GM19397 (cell line): ENCODE results near the gene CLBA1.

ENCODE experiments used
- ATAC-seq: cut with Tn5 transposase; IDR thresholded peaks from one replicate; pipeline ENCODE4 v1.9.1; 2021; ENCODE audit warnings: mild to moderate bottlenecking, moderate library complexity; ENCODE audit not compliant: unreplicated experiment

The CLBA1 gene

DNA sequence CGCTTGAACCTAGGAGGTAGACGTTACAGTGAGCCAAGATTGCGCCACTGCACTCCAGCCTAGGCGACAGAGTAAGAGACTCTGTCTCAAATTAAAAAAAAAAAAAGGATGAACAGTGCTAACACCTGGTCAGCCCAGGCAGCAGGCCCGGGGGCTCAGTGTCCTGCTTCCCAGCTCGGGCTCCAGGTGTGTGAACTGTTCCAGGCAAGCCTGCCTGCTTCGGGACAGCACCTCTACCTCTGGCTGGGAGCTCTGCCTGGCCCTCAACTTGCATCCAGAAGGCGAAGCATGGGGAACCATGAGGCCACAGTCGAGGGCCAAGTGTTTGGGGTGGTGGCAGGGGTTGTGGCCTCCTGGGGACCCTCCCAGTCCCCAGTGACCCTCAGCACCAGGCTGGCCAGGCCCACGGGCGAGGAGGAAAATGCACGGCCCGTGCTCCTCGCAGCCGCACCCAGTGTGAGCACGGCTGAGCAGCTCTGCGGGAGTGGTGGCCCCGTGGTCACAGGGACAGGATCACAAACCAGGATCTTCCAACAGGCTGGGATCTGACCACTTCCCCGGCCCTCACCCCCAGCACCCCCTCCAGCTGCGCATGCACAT lies 19.8 kb downstream of the CLBA1 start:
- ATAC-seq, result no peak

DNA sequence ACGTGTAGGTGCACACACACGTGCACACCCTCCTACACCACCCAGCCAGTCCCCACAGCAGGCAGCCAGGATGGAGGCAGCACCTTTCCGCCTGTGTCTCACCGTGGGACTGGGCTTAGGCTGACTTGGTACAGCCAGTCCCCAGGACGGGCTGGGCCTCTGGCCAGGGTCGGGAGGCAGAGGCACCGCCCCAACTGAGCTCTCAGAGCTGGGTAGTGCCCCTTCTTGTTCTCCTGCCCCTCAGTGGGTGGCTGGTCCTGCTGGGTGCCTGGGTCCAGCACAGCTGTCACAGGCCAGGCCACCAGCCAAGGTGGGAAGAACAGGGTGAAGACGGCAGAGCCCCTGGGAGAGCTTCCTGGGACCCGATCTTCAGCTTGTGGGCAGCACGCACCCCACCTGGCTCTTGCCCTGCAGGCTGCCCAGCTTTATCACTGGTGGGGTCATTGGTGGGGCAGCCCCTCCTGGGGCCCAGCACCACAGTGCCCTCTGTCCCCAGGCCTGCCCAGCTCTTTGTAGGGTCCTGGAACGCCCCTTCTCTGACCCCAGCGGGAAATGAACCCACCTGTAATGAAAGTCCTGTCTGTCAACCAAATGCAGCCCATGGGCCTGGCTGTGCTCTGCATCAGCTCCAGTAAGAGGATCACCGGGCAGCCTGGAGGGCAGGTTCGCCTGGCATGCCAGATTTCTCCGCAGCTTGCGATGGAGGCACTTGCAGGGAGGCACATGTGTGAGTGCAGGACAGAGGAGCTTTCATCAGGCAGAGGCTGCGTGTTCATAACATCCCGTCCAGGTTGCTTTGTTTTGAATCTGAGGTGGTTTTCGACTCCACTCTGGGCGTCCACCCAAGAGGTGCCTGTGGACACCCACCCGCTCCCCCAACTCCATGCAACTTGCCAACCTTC lies 20.6 kb downstream of the CLBA1 start:
- no peak for ATAC-seq

DNA sequence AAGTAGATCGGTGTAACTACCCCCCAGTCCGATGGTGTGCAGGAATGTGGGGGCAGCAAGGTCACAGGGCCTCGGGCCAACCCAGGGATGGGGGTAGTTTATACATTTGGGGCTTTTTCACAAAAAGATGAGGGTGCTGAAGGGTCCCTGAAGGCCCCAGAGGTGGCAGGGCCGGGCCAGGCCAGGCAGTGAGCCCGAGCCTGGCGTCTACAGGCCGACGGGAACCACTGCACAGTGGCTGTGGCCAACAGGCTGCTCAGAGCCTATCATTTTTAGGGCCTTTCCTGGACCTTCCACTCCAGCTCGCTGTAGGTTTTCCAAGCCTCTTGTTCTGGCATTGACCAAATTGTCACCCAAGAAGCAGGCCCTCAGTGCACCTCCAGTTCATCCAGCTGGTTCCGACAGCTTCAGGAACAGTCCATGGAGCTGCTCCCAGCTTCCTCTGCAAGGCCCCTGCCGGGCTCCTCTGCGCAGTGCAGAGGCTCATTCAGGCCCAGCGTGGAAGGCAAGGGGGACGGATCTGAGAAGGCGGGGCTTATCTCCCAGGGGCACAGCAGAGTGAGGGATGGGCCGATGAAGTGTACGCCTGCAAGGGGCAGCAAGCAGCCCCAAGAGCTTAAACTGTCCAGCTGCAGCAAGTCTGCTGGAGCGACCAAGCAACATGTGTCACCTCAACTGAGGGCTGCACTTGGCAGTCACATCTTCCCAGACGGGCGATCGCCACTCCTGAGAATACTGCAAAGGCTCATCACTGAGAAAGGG lies 21.4 kb downstream of the CLBA1 start:
- no peak for ATAC-seq

DNA sequence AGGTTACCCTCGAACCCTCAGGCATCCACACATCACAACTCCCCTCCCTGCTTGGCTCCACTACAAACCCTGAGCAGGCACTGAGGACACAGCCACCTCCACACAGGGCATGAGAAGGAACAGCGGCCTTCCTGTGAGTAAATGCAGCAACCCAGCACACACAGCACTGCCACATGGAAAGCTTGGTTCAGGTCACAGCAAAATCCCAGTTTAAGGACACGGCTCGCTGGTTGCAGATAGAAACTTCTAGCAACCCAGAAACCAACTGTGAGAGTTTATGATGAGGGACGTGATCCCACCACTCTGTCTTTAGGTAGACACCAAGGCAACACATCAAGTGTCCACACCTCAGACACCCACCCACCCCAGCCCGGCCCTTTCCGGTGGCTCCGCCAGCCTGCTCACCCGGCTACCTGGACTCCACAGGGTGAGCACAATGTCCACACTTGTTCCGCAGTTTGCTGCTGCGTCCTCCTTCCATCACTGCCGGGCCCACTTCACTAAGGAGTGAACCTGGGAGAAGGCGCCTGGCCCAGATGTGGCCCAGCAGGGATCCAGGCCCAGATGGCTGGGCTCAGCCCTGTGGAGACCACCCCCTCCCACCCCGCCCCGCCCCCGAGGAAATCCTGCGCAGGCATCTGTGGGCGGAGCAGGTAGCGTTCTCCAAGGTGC lies 22.1 kb downstream of the CLBA1 start:
- ATAC-seq, result no peak

DNA sequence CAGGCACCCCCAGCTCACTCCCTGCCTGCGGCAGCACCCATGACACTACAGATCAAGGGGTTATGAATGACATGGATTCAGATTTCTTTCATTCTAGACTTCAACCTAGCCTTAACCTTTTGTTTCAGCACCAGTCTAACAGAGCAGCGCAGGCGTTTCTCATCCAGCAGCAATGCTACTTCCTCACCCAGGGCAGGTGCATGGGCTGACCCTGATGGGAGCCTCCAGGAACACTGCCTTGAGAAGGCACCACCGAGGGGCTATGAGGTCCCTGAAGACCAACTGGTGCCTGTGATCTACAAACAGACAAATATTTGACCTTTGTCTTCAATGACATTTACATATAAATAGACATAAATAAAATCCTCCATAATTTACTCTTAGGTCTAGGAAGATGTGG lies 24.5 kb downstream of the CLBA1 start:
- no peak for ATAC-seq

DNA sequence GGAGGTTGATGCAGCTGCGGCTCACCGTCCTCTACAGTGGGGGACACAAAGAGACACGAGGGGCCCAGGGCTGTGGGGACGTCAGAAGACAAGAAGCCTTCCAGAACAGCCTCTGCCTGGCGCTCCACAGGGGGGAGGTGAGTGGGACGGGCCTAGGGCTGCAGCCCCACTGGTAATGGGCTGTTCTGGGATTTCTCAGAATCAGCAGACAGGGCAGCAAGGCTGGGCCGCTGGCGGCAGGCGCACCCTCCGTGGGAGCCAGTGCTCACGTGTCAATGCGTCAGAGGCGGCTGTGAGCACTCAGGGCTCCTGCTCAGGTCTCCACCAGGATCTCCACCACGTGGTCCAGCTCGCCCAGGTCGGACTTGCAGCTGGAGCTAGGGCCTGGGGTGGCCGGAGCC lies 25.3 kb downstream of the CLBA1 start:
- no peak for ATAC-seq

DNA sequence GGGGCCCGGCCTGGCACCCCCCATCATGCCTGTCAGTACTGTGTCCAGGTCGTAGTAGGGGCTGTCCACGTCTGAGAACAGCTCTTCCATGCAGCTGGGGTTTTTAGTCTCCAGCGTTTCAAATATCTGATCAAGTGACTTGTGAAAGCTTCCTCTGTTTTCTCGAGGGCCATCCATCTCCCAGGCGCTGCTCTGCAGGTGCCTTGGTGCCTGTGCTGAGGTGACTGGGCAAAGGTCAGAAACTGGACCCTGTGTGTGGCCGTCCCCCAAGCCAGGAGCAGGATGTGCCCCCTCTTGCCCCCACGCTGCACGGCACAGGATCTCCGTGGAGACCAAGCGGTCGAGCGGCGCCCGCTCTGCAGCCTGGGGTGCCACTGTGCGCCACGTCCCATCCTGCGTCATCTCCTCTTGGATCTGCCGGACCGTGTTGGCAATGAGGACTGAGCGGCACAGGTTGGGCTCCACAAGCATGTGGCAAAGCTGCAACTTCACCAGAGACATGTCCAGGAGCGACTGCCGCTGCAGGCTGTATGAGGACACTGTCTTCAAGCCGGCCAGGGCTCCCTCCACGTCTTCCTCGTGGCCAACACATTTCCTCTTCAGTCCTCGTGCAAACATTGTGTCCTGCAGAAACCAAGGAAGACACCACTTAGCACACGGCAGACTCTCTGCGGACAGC lies 25.9 kb downstream of the CLBA1 start:
- ATAC-seq, result no peak

DNA sequence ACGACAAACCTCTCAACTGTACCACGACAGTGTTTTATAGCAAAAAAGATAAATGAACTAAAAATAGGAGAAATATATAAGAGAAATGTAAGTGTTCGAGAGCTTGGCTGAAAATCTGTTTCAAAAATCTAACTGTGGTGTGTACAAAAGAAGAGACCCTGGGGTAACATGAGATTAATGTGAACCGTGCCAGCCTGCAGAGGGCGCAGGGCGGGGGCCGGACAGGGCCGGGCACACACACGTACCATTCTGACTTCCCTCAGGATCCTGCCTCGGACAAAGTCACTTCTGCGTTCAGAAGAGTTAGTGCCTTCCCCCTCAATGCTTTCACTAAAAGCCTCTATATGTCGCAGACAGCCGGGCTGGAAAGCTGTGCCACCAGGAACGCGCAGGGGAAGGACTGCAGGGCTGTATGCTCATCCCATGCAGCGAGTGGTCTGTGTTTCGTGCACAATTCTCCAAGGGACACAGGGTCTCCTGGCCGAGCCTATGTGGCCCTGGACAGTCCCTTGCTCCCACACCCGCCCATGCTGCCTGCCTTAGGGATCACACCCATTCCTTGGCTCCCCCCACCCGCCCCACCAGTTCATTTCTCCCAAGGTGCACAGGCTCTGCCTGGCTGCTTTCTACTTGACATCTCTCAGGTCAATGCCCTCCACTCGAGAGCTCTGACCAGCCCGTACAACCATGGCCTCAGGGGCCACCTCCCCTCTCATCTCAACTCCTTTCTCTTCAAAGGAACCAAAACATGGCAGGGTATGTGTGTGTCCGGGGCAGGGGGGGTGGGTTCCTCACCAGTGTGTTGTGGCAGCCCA lies 26.8 kb downstream of the CLBA1 start:
- no peak for ATAC-seq

DNA sequence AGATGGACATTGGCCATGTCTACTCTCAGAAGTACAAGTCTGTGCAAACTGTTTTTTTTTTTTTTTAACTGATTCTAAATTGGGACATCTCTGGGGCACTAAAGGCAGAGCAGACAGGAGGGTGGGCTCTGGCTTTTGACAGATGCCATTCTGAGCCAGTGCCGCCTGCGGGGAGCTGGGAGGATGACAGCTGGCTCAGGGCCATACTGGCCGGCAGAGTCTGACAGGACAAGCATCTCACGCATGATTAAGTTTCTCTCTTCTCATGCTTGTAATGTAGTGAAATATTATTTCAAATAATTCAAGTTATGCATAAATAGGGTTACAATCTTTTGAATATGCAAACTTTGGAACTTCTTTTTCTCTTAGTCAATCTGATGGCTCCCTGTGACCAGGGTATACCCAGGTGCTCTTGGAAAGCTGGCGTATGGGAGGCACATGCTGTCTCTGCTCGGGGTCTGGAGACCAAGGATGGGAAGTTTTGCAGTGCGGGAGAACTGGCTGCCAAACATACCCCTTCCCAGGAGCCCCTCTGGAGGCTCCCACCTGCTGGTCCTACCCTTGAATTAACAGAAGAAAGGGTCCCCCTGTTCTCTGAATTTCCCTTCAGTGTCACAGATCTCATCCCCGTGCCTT lies 27.7 kb downstream of the CLBA1 start:
- no peak for ATAC-seq

DNA sequence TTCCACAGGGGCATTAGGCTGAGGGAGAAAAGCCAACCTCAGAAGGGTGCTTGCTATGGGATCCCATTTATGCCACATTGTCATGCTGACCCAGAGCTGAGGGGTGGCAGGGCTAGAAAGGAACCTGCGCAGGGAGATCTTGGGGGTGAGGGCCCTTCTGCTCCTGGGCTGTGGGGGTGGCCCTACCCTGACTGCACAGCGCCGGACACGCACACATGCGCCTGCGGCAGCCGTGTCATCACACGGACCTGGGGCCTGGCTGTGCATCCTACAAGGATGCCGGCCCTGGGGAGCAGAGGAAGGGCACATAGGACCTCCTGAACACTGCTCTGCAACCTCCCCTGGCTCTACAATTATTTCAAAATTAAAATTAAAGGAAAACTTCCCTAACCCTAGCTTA lies 28.4 kb downstream of the CLBA1 start:
- no peak for ATAC-seq

DNA sequence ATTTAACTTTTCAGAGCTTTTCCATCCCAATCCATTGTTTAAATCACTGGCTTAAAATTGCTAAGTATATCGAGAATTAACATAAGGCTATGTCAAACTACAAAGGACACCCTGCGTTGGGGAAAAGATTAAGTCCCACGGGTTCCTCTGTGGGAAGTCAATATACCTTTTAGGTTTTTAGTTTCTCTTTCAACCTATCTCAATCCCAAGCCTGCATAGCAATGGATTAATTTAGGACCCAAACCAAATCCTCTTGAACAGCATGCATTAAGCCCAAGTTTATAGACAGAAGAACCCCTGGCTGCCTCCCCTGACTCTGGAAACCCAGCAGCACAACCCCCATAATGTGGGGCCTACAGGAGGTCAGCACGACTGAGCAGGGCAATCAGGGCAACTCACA lies 29.0 kb downstream of the CLBA1 start:
- ATAC-seq, result no peak

DNA sequence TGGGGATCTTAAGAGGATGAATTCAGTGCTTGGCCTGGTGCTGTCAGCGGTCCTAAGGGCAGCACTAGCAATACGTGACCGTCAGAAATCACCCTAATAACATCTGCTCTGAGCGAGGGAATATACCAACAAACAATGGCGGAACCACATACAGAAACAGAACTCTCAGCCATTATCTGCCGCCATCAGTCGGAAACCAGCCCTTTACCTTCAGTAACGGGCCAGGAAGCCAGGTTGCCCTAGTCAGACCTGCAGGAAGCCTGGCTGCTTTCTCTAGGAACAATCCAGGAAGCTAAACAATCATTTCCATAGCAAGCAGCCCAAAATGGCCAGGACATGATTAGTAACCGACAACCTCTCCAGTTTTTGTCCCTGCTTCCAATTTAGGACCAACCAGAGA lies 29.7 kb downstream of the CLBA1 start:
- ATAC-seq, result no peak

DNA sequence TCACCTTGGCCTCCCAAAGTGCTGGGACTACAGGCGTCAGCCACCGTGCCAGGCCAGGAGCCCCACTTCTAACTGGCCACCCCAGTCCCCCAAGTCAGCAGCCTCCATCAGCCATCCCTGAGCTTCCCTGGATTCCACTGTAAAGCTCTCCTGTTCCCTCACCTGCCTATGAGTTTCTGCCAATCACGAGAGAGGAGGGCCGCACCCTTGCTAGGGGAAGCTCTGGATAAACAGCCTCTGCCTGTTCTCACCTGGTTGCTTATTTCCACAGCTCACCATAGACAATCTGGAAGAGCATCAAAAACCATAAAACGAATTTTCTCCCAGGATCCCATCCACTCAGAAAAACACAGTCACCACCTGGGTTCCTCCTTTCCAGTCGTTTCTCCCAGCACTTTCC lies 30.3 kb downstream of the CLBA1 start:
- ATAC-seq, result no peak

DNA sequence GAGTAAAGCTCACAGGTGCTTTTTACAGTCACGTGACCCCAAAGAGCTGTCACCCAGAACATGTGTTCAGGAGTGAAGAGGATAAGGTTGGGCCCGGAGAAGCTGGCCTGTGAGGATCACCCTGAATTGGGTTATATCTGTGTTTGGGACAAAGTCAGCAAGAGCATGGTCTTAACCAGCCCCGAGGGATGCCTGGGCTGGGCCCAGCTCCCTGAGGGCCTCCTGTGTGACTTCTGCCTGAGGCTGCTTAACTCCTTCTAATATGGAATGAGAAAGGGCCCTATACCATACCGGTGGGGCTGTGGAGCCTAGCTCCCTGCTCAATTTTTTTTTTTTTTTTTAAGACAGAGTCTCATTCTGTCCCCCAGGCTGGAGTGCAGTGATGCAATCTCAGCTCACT lies 32.8 kb downstream of the CLBA1 start:
- no peak for ATAC-seq

DNA sequence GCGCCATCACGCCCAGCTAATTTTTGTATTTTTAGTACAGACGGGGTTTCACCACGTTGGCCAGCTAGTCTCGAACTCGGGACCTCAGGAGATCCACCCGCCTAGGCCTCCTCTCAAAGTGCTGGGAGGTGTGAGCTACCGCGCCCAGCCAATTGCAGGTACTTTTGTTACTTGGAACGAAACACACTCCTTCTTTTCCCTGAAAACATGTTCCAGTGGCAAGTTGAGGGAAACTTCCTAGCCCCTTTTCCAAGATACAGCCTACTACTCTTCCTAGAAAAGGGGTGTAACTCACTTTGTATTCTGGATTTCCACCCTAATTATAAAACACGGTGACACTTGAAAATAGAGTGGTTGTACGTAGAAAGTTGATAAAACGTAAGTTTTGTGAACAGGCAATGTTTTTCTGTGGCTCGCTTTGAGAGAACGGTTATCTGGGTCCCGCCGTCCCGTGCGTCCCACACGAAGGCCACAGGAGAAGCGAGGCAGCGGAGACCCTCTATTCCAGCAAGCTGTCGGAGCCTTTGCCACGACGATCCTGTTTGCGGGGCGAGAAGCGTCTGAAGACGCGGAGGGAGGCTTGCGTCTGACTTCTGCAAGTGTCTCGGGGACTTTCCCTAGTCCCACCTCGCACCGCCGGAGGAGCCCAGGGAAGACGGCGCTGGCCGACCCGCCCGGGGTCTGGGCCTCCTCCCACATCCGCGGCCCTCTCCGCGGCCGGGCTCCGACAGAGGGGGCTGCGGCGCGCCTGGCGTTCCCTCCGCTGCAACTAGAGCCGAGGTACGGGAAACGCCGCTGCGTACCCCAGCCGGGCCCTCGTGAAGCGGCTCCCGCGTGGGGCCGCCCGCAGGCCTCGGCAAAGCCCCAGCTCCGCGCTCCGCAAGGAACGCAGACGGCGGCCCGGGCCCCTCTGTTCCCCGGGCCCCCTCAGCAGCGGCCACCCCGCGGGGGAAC lies 34.5 kb downstream of the CLBA1 start:
- peak; percentile 28 for ATAC-seq

DNA sequence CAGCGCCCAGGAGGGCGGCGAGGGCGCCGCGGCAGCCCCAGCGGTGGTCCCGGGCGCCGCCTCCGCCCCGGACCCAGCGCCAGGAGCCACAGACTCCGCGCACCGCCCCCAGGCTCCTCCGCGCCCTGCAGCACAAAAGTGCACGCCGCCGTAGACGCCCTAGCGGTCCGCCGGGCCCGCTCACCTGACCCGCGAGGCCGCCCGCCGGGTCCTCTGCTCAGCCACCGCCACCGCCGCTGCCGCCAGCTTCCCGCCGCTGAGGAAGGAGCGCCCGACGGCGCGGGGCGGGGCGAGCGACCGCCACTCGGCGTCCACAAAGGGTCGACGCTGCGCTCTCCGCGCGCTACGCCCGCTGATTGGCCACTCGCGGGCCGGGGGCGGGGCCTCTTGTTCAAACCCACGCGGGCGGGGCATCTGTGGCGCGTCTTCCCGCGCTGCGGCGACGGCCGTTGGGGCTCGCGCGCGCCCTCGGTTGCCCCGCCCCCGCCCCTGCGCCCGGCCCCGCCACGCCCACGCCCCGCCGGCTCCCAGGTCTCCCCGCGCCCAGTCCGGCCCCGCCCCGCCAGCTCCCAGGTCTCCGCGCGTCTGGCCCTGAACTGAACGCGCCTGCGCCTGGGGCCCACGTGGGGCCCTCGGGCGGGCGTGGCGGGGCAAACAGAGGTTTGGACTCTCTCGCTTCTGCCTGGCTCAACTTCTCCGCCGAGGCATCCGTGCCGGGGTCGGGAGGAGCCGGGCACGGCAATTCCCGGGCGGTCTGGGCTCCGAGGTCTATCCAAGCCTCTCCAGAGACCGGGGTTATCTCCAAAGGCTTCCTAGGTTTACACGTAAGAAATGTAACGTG lies 35.4 kb downstream of the CLBA1 start, which contains the start of gene CDCA4:
TSS of gene CDCA4 (minus strand) at position 269 of the 841 bp plus-strand sequence. CDS start 9,154 bp downstream, outside the sequence.
- peak; percentile 82 for ATAC-seq

DNA sequence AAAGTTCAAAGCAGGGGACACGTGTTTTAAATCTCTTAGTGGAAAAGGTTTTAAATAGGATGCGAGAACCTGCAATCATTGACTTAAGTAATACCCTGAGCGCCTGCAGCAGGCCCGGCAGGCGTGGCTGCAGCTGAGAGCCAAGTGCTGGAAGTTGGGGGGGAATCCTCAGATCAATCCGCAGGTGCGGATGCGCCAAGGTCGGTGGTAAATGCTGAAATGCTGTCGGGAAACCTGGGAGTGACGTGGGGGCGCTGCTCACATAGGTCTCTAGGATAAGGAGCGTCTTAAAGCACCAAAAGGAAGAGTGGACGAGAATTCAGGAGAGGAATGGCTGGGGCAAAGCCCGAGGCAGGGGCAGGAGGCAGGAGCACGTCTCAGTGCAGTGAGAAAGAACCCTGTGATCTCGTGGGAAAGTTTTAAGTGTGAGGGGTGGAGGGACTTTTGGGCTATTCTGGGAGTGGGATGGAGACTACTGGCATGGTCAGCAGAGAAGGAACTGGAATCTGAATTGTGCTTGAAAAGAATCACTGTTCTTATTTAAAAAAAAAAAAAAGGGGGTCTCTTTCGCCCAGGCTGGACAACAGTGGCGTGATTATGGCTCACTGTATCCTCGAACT lies 36.2 kb downstream of the CLBA1 start:
- ATAC-seq, result peak; percentile 2
